ENCODE measurements around the gene ZMAT5.
A peak's percentile ranks its signal among the peaks of the same experiment; 100 is the strongest.

- TF ChIP-seq CTCF (IDR thresholded peaks at IDR 0.05): peak in 4 of 6 experiments; percentile 19 to 62 (median 40)
- peak in 1 of 4 donors; percentile 45 for TF ChIP-seq POLR2A (IDR thresholded peaks at IDR 0.05)
- peak; percentile 83 to 85 for TF ChIP-seq POLR2AphosphoS5 (IDR thresholded peaks at IDR 0.05)
- TF ChIP-seq EP300 (IDR thresholded peaks at IDR 0.05): peak in 2 of 4 donors; percentile 75 to 87
Observed at GRCh38 chr22:29799217-29799680, 32.4 kb upstream of the ZMAT5 start.
